GM21576 (cell line): Measurements from ENCODE around the gene ZNF526.
"Not testable (repeated sequence)": the region's sequence is repeated elsewhere in the genome, so short reads cannot be mapped to it uniquely, and the experiment has no call there.

Experiments used
- ATAC-seq: cut with Tn5 transposase; IDR thresholded peaks from one replicate; pipeline ENCODE4 v1.9.1; 2021; ENCODE audit warnings: mild to moderate bottlenecking, moderate library complexity; ENCODE audit not compliant: unreplicated experiment

ZNF526 gene

GRCh38 chr19:42257842-42258241, 37.7 kb downstream of the ZNF526 start:
- ATAC-seq, result not testable (repeated sequence)

DNA sequence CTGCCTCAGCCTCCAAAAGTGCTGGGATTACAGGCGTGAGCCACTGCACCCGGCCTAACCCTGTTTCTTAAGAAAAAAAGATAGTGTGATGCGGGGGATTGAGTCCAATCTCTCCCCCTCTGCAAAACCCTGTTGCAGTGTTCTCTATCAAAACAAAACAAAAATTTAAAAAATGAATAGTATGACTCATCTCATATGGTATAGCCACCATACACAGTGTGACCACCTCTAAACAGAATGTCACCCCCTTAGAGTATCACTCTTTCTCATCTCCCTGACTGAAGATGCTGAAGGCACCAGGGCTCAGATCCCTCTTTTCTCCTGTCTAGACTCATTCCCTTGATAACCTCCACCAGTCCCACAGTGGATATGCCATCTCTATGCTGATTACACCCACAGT, 41.7 kb downstream of the ZNF526 start:
- ATAC-seq, result no peak

GRCh38 chr19:42266105-42266504, 46.0 kb downstream of the ZNF526 start:
- ATAC-seq, result not testable (repeated sequence)

DNA sequence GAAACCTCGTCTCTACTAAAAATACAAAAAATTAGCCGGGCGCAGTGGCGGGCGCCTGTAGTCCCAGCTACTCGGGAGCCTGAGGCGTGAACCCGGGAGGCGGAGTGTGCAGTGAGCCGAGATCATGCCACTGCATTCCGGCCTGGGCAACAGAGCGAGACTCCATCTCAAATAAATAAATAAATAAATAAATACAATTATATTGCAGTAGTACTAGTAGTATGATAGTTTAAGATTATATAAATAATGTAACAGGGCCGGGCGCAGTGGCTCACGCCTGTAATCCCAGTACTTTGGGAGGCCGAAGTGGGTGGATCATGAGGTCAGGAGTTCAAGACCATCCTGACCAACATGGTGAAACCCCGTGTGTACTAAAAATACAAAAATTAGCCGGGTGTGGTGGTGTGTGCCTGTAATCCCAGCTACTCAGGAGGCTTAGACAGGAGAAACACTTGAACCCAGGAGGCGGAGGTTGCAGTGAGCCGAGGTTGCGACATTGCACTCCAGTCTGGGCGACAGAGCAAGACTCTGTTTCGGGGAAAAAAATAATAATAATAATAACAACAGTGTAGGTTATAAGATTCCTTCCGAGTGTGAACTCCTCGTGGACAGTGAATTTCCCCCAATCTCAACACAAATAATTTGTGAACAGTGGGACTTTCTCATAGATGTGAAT, 47.0 kb downstream of the ZNF526 start:
- ATAC-seq, result not testable (repeated sequence)

- ATAC-seq, result no peak
These were observed 47.6 kb downstream of the ZNF526 start for GRCh38 chr19:42267644-42268141.

DNA sequence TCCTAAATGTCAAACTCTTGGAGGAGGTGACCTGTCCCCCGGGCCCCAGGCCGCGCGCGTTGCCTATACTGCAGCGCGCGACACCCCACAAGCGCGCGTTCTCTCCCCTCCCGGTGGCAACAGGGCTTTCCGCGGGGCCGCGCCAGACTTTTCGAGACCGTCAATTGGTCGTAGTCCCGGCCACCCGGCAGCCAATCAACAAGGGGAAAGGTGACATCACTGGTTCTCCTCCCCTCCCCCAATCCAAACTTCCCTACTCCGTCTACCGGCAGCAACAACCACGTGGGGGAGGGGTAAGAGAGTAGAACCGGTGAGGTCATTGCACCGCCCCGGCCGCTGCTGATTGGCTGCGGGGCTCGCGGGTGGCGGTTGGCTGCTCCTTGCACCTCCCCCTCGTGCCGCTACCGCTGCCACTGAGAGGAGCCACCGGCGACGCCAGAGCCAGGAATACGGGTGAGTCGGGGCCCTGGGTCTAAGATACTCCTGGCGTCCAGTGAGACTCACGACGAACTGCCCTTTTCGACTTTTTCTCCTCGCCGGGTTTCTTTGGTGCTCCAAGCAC, 48.1 kb downstream of the ZNF526 start:
- ATAC-seq, result peak; percentile 52

GRCh38 chr19:42268704-42269477, 48.8 kb downstream of the ZNF526 start, which contains the start of gene CIC:
CIC (plus strand) TSS chr19:42269252; CDS start chr19:42271784, 2,532 bp downstream.
- peak; percentile 71 for ATAC-seq

- no peak for ATAC-seq
These were observed 49.6 kb downstream of the ZNF526 start for GRCh38 chr19:42269478-42270345.

GRCh38 chr19:42270346-42271044, 50.4 kb downstream of the ZNF526 start:
- no peak for ATAC-seq

DNA sequence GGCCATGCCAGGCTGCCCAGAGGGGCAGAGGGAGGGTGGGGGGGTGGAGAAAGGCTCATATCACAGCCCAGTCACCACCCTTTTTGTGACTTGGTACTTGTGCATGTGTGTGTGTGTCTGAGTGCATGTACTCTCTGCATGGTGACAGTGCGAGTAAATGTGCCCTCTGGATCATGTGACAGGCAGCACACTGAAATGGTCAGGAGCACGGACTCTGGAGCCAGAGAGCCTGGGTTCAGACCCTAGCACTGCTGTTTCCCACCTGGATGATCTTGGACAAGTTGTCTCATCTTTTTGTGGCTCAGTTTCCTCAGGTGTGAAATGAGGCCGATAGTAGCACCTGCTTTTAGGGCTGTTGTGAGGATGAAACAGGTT, 50.9 kb downstream of the ZNF526 start:
- ATAC-seq, result no peak

GRCh38 chr19:42271861-42272534, 51.9 kb downstream of the ZNF526 start:
- ATAC-seq, result no peak

DNA sequence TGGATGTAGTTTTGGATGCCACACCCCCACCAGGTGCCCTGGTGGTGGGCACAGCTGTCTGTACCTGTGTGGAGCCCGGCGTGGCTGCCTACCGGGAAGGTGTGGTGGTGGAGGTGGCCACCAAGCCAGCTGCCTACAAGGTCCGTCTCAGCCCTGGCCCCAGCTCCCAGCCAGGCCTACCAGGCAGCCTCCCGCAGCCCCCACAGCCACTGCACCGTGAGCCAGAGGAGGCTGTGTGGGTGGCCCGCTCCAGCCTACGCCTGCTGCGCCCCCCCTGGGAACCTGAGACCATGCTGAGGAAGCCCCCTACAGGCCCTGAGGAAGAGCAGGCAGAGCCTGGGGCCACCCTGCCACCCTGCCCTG, 52.4 kb downstream of the ZNF526 start:
- ATAC-seq, result no peak

DNA sequence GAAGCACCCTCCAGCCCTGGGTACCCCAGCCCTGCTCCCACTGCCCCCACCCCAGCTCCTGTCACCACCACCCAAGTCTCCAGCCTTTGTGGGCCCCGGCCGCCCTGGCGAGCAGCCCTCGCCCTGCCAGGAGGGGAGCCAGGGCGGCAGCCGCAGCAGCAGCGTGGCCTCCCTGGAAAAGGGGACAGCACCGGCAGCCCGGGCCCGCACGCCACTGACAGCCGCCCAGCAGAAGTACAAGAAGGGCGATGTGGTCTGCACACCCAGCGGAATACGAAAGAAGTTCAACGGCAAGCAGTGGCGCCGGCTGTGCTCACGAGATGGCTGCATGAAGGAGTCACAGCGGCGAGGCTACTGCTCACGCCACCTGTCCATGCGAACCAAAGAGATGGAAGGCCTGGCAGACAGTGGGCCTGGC, 52.9 kb downstream of the ZNF526 start:
- no peak for ATAC-seq

DNA sequence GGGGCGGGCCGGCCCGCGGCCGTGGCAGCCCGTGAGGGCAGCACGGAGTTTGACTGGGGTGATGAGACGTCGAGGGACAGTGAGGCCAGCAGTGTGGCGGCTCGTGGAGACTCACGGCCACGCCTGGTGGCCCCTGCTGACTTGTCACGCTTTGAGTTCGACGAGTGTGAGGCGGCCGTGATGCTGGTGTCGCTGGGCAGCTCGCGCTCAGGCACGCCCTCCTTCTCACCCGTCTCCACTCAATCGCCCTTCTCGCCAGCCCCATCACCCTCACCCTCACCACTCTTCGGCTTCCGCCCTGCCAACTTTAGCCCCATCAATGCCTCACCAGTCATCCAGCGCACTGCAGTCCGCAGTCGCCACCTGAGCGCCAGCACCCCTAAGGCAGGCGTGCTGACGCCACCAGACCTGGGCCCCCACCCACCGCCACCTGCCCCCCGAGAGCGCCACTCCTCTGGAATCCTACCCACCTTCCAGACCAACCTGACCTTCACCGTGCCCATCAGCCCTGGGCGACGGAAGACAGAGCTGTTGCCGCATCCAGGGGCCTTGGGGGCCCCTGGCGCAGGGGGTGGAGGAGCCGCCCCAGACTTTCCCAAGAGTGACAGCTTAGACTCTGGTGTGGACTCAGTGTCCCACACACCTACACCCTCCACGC, 53.4 kb downstream of the ZNF526 start:
- no peak for ATAC-seq

DNA sequence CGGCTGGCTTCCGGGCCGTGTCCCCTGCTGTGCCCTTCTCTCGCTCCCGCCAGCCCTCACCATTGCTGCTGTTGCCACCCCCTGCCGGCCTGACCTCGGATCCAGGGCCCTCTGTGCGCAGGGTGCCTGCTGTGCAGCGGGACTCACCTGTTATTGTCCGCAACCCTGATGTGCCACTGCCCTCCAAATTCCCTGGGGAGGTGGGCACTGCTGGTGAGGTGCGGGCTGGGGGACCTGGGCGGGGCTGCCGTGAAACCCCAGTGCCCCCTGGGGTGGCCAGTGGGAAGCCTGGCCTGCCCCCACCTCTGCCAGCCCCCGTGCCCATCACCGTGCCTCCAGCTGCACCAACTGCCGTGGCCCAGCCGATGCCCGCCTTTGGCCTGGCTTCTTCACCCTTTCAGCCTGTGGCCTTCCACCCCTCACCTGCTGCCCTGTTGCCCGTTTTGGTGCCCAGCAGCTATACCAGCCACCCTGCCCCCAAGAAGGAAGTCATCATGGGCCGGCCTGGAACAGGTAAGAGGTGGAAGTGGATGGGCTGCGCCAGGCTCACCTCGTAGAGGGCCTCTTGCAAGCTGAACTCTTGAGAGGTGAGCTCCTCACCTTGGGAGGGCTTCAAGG, 54.1 kb downstream of the ZNF526 start:
- ATAC-seq, result no peak

DNA sequence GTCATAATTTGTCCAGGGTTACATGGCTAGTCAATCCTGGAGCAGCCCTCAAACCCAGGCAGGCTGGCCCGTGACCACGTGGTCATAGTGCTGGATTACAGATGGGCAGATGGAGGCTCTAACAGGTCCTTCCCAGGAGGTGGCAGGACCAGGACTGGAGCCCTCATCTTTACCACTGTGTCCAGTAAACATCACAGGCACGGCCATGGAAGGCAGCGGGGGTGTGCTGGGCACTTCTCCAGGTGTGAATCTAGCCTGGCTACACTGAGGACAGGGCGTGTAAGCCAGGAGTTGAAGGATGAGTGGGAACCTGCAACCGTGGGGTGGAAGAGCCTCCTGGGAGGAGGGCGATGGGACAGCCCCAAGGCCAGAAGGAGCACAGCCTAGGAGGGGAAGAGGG, 55.0 kb downstream of the ZNF526 start:
- no peak for ATAC-seq

GRCh38 chr19:42275517-42275916, 55.4 kb downstream of the ZNF526 start:
- ATAC-seq, result no peak

DNA sequence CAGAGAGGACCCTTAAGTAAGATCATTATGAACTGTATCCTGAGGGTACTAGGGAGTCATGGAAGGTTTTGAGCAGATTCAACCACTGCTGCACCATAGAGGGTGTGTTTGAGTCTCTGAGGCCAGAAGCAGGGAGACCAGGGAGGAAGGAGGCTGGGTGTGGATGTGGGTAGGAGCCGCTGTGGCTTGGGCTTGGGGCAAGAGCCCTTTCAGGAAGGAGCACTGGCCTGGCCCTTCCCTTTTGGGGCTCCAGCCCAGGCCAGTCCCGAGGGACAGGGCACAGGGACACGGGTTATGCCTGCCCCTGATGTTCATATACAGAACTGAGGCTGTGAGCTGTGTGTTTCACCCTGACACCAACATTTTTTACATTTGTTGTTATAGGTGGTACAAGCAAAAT, 56.2 kb downstream of the ZNF526 start:
- ATAC-seq, result no peak

DNA sequence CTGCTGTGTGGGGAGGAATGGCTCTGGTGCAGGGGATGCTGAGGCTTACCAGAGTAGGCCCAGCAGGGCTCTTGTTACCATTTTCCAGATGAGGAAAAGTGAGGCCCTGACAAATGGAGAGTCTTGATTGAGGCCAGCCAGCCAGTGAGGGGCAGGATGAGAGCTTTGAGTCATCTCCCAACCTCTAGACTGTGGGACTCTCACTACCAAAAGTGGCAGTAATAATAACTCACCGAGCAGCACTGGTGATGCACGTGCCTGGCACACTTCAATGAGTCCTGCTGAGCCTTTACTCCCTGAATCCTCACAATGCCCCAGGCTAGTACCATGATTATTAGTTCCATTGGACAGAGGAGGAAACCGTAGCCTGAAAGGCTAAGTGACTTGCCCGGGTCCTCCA, 56.7 kb downstream of the ZNF526 start:
- ATAC-seq, result no peak
